ENCODE data around the gene DNAJB8. TPM values are rescaled to one million over a fixed set of nuclear protein-coding genes. Genes with fewer than 3 reads are reported as not detected.

Gene DNAJB8
- total and polyA plus RNA-seq, 4 donors: not detected

- Histone ChIP-seq H3K27ac (ENCODE audit: low read depth in 1 of 2, low read length in 1 of 2) (no peak overlapping the region), H3K36me3 (ENCODE audit: control insufficient read depth in 4 of 4, insufficient read depth in 4 of 4, low read length in 4 of 4) (no peaks in the 10 kb centered on the region), H3K4me3 (no peak overlapping the region), H3K9me3 (ENCODE audit: control insufficient read depth in 4 of 4, insufficient read depth in 3 of 4, low read length in 3 of 4) (no peaks in the 10 kb centered on the region), H3K4me1 (ENCODE audit: control insufficient read depth in 5 of 5, insufficient read depth in 5 of 5, low read length in 5 of 5) (peaks cover 0 to 2% (median 0%) of the 10 kb centered on the region in 5 donors), H3K27me3 (ENCODE audit: control insufficient read depth in 3 of 3, insufficient read depth in 3 of 3, low read length in 2 of 3) (peaks cover 0 to 11% (median 1%) of the 10 kb centered on the region in 3 donors), H3K9ac (ENCODE audit: insufficient read depth in 1 of 2, low read length in 2 of 2) (no peak overlapping the region)
- DNase-seq (no peak), ATAC-seq (ENCODE audit: insufficient read depth, low FRiP score) (no peak)
- WGBS, 2 donors: 79 to 85% methylated on average over 8 of the region's 8 CpGs
- TF ChIP-seq CTCF (IDR thresholded peaks at IDR 0.05; ENCODE audit: control extremely low read depth, extremely low read depth): no peak
Measured at GRCh38 chr3:128425846-128426127, 40.9 kb downstream of the DNAJB8 start.

GRCh38 chr3:128425142-128425845, 41.4 kb downstream of the DNAJB8 start:
- Histone ChIP-seq H3K36me3 (ENCODE audit: control insufficient read depth in 4 of 4, insufficient read depth in 4 of 4, low read length in 4 of 4) (no peaks in the 10 kb centered on the region), H3K9me3 (ENCODE audit: control insufficient read depth in 4 of 4, insufficient read depth in 3 of 4, low read length in 3 of 4) (no peaks in the 10 kb centered on the region), H3K27ac (ENCODE audit: low read depth in 1 of 2, low read length in 1 of 2) (no peak overlapping the region), H3K9ac (ENCODE audit: insufficient read depth in 1 of 2, low read length in 2 of 2) (no peak overlapping the region), H3K4me3 (no peak overlapping the region), H3K27me3 (ENCODE audit: control insufficient read depth in 3 of 3, insufficient read depth in 3 of 3, low read length in 2 of 3) (peaks cover 0 to 7% (median 0%) of the 10 kb centered on the region in 3 donors), H3K4me1 (ENCODE audit: control insufficient read depth in 5 of 5, insufficient read depth in 5 of 5, low read length in 5 of 5) (peaks cover 0 to 2% (median 0%) of the 10 kb centered on the region in 5 donors)
- no peak for DNase-seq
- no peak for TF ChIP-seq CTCF (IDR thresholded peaks at IDR 0.05; ENCODE audit: control extremely low read depth, extremely low read depth)
- ATAC-seq (ENCODE audit: insufficient read depth, low FRiP score): no peak
- WGBS, 2 donors: 89 to 94% methylated on average over 23 of the region's 23 CpGs

GRCh38 chr3:128424508-128425069, 42.1 kb downstream of the DNAJB8 start:
- WGBS, 2 donors: 87 to 90% methylated on average over 14 of the region's 14 CpGs
- Histone ChIP-seq H3K9ac (ENCODE audit: insufficient read depth in 1 of 2, low read length in 2 of 2) (no peak overlapping the region), H3K4me1 (ENCODE audit: control insufficient read depth in 5 of 5, insufficient read depth in 5 of 5, low read length in 5 of 5) (peaks cover 0 to 2% (median 0%) of the 10 kb centered on the region in 5 donors), H3K9me3 (ENCODE audit: control insufficient read depth in 4 of 4, insufficient read depth in 3 of 4, low read length in 3 of 4) (peaks cover 0 to under 1% (median 0%) of the 10 kb centered on the region in 4 donors), H3K36me3 (ENCODE audit: control insufficient read depth in 4 of 4, insufficient read depth in 4 of 4, low read length in 4 of 4) (no peaks in the 10 kb centered on the region), H3K4me3 (no peak overlapping the region), H3K27me3 (ENCODE audit: control insufficient read depth in 3 of 3, insufficient read depth in 3 of 3, low read length in 2 of 3) (peaks cover 0 to 3% (median 0%) of the 10 kb centered on the region in 3 donors), H3K27ac (ENCODE audit: low read depth in 1 of 2, low read length in 1 of 2) (no peak overlapping the region)
- DNase-seq (no peak), ATAC-seq (ENCODE audit: insufficient read depth, low FRiP score) (no peak)
- no peak for TF ChIP-seq CTCF (IDR thresholded peaks at IDR 0.05; ENCODE audit: control extremely low read depth, extremely low read depth)
